ENCODE results near the gene PTPRD. TPM values are rescaled to one million over a fixed set of nuclear protein-coding genes. Genes with fewer than 3 reads are reported as not detected.

The PTPRD gene
- total RNA-seq, 1 experiment from 2014 or later = 1.8 TPM

DNA sequence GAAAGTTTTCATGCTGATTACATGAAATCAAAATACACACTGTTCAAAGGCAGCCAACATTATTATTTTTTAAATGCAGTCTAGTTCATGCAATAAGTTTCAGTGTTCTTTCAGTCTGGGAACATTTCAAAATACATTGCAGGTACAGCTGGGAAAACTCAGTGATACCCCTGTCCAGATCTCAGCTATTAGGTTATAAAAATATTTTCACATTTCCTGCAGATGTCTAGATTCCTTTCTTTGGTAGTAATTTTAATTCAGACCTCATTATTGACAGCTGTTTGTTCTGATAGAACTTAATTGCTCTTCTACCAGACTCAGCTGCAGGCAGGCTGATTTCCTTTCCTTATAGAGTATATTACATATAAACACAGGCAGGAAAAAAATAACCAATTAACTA lies 2256.4 kb downstream of the PTPRD start:
- Mint-ChIP-seq H3K9me3 (ENCODE audit: low read depth, unreplicated experiment) (no peaks in the 10 kb centered on the region), H3K4me1 (ENCODE audit: low read depth, unreplicated experiment) (no peaks in the 10 kb centered on the region), H3K36me3 (ENCODE audit: insufficient read depth, unreplicated experiment) (no peaks in the 10 kb centered on the region), H3K4me3 (ENCODE audit: low read depth, unreplicated experiment) (no peak overlapping the region), H3K27me3 (ENCODE audit: unreplicated experiment) (no peaks in the 10 kb centered on the region), H3K27ac (ENCODE audit: unreplicated experiment) (no peak overlapping the region)
- CTCF ChIA-PET = no interaction called here
- DNase-seq = no peak
- TF ChIP-seq CTCF (IDR thresholded peaks at IDR 0.05; ENCODE audit: unreplicated experiment) = no peak
- no TSS peak for BruUV-seq (replicated peaks)
- intact Hi-C loops (cut with micrococcal nuclease; ENCODE audit: unreplicated experiment) = no loop called here

DNA sequence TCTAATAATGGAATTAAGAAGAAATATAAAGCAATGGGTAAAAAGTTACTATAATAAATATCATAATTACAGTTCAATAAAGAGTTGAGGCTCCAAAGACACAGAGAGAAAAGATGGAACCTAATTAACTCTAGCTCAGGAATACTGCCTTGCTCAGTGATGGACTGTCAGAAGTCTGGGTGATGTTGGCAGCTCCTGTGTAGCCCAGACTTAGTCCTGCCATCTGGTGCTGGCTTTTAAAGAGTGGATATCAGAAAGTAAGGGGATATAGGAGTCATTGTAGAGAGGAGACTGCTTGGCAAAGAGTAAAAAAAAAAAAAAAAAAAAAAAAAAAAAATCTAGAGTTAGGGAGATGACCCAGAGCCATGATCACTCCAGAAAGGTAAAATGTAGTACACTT lies 2261.4 kb downstream of the PTPRD start:
- no peaks in the 10 kb centered on the region for H3K36me3 Mint-ChIP-seq (ENCODE audit: insufficient read depth, unreplicated experiment)
- no peak for TF ChIP-seq CTCF (IDR thresholded peaks at IDR 0.05; ENCODE audit: unreplicated experiment)
- no peak overlapping the region for H3K4me3 Mint-ChIP-seq (ENCODE audit: low read depth, unreplicated experiment)
- intact Hi-C loops (cut with micrococcal nuclease; ENCODE audit: unreplicated experiment) = no loop called here
- CTCF ChIA-PET = interaction anchor here (0.6 kb wide), 1 partner anchor 10 kb away, joined by 6 read pairs; no protein-coding TSS in a partner anchor
- no peaks in the 10 kb centered on the region for H3K27me3 Mint-ChIP-seq (ENCODE audit: unreplicated experiment)
- no peaks in the 10 kb centered on the region for H3K9me3 Mint-ChIP-seq (ENCODE audit: low read depth, unreplicated experiment)
- no peaks in the 10 kb centered on the region for H3K4me1 Mint-ChIP-seq (ENCODE audit: low read depth, unreplicated experiment)
- no TSS peak for BruUV-seq (replicated peaks)
- H3K27ac Mint-ChIP-seq (ENCODE audit: unreplicated experiment) = no peak overlapping the region
- no peak for DNase-seq

- Mint-ChIP-seq H3K36me3 (ENCODE audit: insufficient read depth, unreplicated experiment) (no peaks in the 10 kb centered on the region), H3K27ac (ENCODE audit: unreplicated experiment) (no peak overlapping the region), H3K4me3 (ENCODE audit: low read depth, unreplicated experiment) (no peak overlapping the region), H3K27me3 (ENCODE audit: unreplicated experiment) (no peaks in the 10 kb centered on the region), H3K9me3 (ENCODE audit: low read depth, unreplicated experiment) (no peaks in the 10 kb centered on the region), H3K4me1 (ENCODE audit: low read depth, unreplicated experiment) (peaks cover 6% of the 10 kb centered on the region)
- no TSS peak for BruUV-seq (replicated peaks)
- no peak for DNase-seq
- CTCF ChIA-PET = no interaction called here
- intact Hi-C loops (cut with micrococcal nuclease; ENCODE audit: unreplicated experiment) = no loop called here
- no peak for TF ChIP-seq CTCF (IDR thresholded peaks at IDR 0.05; ENCODE audit: unreplicated experiment)
Observed at GRCh38 chr9:8349901-8350300, 2262.9 kb downstream of the PTPRD start.

GRCh38 chr9:8349376-8349775 lies 2263.4 kb downstream of the PTPRD start:
- H3K27me3 Mint-ChIP-seq (ENCODE audit: unreplicated experiment) = no peaks in the 10 kb centered on the region
- intact Hi-C loops (cut with micrococcal nuclease; ENCODE audit: unreplicated experiment) = no loop called here
- H3K4me1 Mint-ChIP-seq (ENCODE audit: low read depth, unreplicated experiment) = peaks cover 6% of the 10 kb centered on the region
- H3K4me3 Mint-ChIP-seq (ENCODE audit: low read depth, unreplicated experiment) = no peak overlapping the region
- no peak for DNase-seq
- no peak overlapping the region for H3K27ac Mint-ChIP-seq (ENCODE audit: unreplicated experiment)
- TF ChIP-seq CTCF (IDR thresholded peaks at IDR 0.05; ENCODE audit: unreplicated experiment) = no peak
- CTCF ChIA-PET = no interaction called here
- no peaks in the 10 kb centered on the region for H3K9me3 Mint-ChIP-seq (ENCODE audit: low read depth, unreplicated experiment)
- no peaks in the 10 kb centered on the region for H3K36me3 Mint-ChIP-seq (ENCODE audit: insufficient read depth, unreplicated experiment)
- no TSS peak for BruUV-seq (replicated peaks)

Measured in Calu3 (cell line).